Thyroid gland (tissue), 4 donors: ENCODE results near the gene BABAM1.

Experiments
- CTCF ChIP-seq, 6 experiments: fragments of 200-600 bp in 3 of 6; fragments of 450-650 bp in 3 of 6; sonication (generic) in 3 of 6; IDR thresholded peaks; one replicate each; pipeline ENCODE4 v1.5.1; 2016 to 2019; ENCODE audit warnings: antibody characterized with exemption in 6 of 6, mild to moderate bottlenecking in 2 of 6, inconsistent platforms in 1 of 6, moderate library complexity in 1 of 6
- POLR2A ChIP-seq, 2 donors: fragments of 450-650 bp; IDR thresholded peaks; one replicate each; pipeline ENCODE4 v1.6.1; 2017; ENCODE audit warnings: antibody characterized with exemption in 2 of 2, mild to moderate bottlenecking in 2 of 2, moderate library complexity in 1 of 2

GRCh38 chr19:17263712-17264640 is 3.3 kb upstream of the BABAM1 start:
- TF ChIP-seq CTCF (IDR thresholded peaks at IDR 0.05) (no peak), POLR2A (IDR thresholded peaks at IDR 0.05) (no peak)
